ENCODE data around the gene CFAP97D2.

CFAP97D2 gene

DNA sequence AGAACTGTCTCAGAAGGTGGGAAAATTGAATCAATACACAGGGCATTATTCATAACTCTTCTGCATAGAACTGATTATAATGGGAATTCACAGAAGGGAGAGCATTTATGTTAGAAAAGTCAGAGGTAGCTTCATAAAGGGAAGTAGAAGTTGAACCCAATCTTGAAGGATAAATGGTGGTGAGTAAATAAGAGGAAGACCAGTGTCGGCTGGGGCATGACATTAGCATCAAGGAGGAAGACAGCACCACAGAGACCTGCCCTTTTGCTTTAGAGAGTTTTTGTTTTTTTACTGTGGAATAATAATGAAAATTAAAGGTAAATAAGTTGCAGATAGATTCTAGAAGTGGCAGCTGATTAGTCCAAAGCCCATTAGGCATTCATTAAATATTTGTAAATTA is 77.5 kb downstream of the CFAP97D2 start:
- TF ChIP-seq EP300 (IDR thresholded peaks at IDR 0.05; ENCODE audit: borderline replicate concordance) = no peak
- TF ChIP-seq TCF12 (IDR thresholded peaks at IDR 0.05; ENCODE audit: low read depth) = no peak
- TF ChIP-seq ZBTB7A (IDR thresholded peaks at IDR 0.05; ENCODE audit: low read depth) = no peak
- no peak for TF ChIP-seq RAD21 (IDR thresholded peaks at IDR 0.05; ENCODE audit: low read depth)

DNA sequence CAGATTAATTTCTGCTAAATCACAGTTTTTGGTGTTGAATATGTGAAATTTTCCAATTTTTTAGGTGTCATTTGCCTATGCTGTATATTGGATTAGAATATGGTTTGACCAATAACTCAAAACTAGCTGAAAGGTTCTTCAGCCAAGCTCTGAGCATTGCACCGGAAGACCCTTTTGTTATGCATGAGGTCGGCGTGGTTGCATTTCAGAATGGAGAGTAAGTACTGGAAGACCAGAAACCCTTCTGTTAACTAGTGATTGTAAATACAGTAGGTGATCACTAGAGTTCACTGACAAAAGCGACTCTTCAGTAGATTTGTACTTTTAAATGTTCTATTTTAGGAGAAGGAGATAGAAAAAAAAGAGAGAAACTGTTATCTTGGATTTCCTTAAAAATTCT is 78.0 kb downstream of the CFAP97D2 start:
- TF ChIP-seq CEBPB (IDR thresholded peaks at IDR 0.05) = no peak
- no peak for TF ChIP-seq FOXM1 (IDR thresholded peaks at IDR 0.05; ENCODE audit: borderline replicate concordance, low read depth)

DNA sequence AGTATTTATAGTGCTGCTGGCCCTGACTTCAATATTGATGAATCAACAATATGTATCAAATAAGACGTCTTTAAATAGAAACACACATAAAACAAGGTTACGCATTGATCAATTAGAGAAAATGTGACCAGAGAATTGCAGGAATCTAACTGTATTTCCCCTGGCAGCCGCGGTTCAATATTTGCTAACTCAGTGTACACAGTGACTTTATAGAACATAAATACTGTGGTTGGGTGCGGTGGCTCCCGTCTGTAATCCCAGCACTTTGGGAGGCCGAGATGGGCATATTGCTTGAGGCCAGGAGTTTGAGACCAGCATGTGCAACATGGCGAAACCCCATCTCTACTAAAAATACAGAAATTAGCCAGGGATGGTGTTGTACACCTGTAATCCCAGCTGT is 79.5 kb downstream of the CFAP97D2 start:
- no peak for TF ChIP-seq EGR1 (IDR thresholded peaks at IDR 0.05)

DNA sequence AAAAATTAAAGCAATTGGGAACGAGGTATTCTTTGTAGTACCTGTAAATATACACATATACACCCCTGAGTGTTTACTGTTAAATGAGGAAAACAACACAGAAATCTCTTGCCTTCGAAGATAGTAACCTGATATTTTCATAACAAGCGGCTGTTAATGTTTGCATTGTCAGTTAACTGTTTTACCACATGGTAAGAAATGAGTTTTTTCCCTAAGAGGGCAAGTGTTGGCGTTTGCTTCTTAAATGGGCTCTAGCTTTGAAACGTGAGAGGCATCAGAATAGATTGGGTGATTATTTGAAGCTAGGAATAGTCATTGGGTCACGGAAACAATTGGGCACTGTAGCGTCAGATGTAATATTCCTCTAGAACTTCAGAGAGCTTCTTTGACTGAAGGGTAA is 80.3 kb downstream of the CFAP97D2 start:
- TF ChIP-seq TAF1 (IDR thresholded peaks at IDR 0.05; ENCODE audit: low read depth) (no peak), YY1 (IDR thresholded peaks at IDR 0.05; ENCODE audit: low read depth) (no peak)

DNA sequence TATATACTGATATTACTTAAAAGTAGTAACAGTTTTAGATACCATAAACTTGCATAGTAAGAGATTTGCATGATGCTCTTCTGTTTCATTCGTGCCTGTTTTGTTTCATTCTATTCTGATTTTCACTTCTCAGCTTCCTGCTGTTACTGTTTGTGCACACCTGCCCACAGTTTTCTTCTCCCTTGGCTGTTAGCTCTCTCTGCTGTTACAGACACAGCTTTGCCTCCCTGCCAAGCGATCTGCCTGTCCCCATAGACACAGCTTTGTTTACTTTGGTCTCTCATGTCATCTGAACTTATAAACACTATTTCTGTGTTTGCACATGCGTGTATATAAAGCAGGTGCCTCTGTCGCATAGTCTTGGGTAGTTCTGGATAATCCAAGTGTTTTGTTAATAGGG is 80.9 kb downstream of the CFAP97D2 start:
- no peak for TF ChIP-seq CEBPB (IDR thresholded peaks at IDR 0.05)
- TF ChIP-seq TEAD4 (IDR thresholded peaks at IDR 0.05) = no peak
- TF ChIP-seq, protein P1, sequence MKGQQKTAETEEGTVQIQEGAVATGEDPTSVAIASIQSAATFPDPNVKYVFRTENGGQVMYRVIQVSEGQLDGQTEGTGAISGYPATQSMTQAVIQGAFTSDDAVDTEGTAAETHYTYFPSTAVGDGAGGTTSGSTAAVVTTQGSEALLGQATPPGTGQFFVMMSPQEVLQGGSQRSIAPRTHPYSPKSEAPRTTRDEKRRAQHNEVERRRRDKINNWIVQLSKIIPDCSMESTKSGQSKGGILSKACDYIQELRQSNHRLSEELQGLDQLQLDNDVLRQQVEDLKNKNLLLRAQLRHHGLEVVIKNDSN (IDR thresholded peaks at IDR 0.05) = no peak
- TF ChIP-seq TCF12 (IDR thresholded peaks at IDR 0.05; ENCODE audit: low read depth) = no peak
- TF ChIP-seq ZBTB7A (IDR thresholded peaks at IDR 0.05; ENCODE audit: low read depth) = no peak
- TF ChIP-seq FOXM1 (IDR thresholded peaks at IDR 0.05; ENCODE audit: borderline replicate concordance, low read depth) = no peak
- TF ChIP-seq CREB1 (IDR thresholded peaks at IDR 0.05; ENCODE audit: low read depth) = no peak
- TF ChIP-seq, protein P2, sequence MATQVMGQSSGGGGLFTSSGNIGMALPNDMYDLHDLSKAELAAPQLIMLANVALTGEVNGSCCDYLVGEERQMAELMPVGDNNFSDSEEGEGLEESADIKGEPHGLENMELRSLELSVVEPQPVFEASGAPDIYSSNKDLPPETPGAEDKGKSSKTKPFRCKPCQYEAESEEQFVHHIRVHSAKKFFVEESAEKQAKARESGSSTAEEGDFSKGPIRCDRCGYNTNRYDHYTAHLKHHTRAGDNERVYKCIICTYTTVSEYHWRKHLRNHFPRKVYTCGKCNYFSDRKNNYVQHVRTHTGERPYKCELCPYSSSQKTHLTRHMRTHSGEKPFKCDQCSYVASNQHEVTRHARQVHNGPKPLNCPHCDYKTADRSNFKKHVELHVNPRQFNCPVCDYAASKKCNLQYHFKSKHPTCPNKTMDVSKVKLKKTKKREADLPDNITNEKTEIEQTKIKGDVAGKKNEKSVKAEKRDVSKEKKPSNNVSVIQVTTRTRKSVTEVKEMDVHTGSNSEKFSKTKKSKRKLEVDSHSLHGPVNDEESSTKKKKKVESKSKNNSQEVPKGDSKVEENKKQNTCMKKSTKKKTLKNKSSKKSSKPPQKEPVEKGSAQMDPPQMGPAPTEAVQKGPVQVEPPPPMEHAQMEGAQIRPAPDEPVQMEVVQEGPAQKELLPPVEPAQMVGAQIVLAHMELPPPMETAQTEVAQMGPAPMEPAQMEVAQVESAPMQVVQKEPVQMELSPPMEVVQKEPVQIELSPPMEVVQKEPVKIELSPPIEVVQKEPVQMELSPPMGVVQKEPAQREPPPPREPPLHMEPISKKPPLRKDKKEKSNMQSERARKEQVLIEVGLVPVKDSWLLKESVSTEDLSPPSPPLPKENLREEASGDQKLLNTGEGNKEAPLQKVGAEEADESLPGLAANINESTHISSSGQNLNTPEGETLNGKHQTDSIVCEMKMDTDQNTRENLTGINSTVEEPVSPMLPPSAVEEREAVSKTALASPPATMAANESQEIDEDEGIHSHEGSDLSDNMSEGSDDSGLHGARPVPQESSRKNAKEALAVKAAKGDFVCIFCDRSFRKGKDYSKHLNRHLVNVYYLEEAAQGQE (IDR thresholded peaks at IDR 0.05; ENCODE audit: low read depth) = no peak
- no peak for TF ChIP-seq TAF1 (IDR thresholded peaks at IDR 0.05; ENCODE audit: low read depth)
- no peak for TF ChIP-seq RAD21 (IDR thresholded peaks at IDR 0.05; ENCODE audit: low read depth)
- TF ChIP-seq, protein P3, sequence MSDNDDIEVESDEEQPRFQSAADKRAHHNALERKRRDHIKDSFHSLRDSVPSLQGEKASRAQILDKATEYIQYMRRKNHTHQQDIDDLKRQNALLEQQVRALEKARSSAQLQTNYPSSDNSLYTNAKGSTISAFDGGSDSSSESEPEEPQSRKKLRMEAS (IDR thresholded peaks at IDR 0.05) = no peak
- no peak for TF ChIP-seq YY1 (IDR thresholded peaks at IDR 0.05; ENCODE audit: low read depth)
- TF ChIP-seq EGR1 (IDR thresholded peaks at IDR 0.05) = no peak
- TF ChIP-seq NFIC (IDR thresholded peaks at IDR 0.05) = no peak
- TF ChIP-seq EP300 (IDR thresholded peaks at IDR 0.05; ENCODE audit: borderline replicate concordance) = no peak

DNA sequence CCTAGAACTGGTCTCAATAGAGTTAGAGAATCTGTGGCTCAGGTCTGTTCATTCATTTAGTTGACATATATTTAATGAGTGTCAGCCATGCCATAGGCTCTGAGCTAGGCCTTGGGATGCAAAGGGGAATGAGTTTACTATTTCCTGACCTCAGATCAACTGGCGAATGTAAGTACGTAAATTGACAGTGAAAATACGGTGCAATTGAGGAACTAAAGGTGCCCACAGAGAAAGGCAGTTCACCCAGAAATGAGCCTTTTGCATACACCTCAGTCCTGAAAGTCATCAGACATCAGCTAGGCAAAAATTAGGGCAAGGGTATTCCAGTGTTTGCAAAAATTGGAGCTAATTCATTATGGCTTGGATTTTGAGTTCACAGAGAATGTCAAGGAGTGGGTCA is 81.8 kb downstream of the CFAP97D2 start:
- TF ChIP-seq, protein P3 (IDR thresholded peaks at IDR 0.05) = no peak
- TF ChIP-seq ZBTB7A (IDR thresholded peaks at IDR 0.05; ENCODE audit: low read depth) = no peak
- no peak for TF ChIP-seq TEAD4 (IDR thresholded peaks at IDR 0.05)
- no peak for TF ChIP-seq CEBPB (IDR thresholded peaks at IDR 0.05)

DNA sequence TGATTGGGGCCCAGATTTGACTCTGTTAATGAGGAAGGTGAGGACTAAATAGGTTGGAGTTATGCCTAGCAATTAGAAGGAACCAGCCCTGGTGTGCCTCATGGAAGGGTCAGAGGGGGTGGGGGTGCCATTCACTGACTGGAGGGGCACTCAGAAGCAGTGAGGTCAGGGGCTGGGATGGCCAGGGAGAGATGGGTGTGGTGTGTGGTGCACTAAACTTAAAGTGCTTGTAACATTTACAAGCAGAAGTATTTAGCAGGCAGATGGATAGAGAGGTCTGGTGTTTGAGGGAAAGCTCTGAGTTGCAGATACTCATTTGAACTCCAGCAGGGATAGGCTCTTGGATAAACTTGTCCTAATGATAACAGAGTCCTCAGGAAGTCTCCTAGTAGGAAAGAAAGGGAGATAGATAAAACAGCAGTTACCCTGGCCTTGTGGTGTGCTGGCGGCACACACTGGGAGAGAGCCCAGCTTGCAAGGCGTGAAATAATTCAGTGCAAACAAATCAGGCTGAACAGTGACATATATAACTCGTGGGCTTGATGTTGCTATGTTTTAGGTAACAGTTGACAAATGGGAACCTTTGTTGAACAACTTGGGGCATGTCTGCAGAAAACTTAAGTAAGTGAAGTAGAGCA is 82.4 kb downstream of the CFAP97D2 start:
- TF ChIP-seq TAF1 (IDR thresholded peaks at IDR 0.05; ENCODE audit: low read depth) (no peak), RAD21 (IDR thresholded peaks at IDR 0.05; ENCODE audit: low read depth) (no peak), ZBTB7A (IDR thresholded peaks at IDR 0.05; ENCODE audit: low read depth) (no peak), EP300 (IDR thresholded peaks at IDR 0.05; ENCODE audit: borderline replicate concordance) (no peak), EGR1 (IDR thresholded peaks at IDR 0.05) (no peak), CREB1 (IDR thresholded peaks at IDR 0.05; ENCODE audit: low read depth) (no peak), TEAD4 (IDR thresholded peaks at IDR 0.05) (no peak), YY1 (IDR thresholded peaks at IDR 0.05; ENCODE audit: low read depth) (no peak), TCF12 (IDR thresholded peaks at IDR 0.05; ENCODE audit: low read depth) (no peak), NFIC (IDR thresholded peaks at IDR 0.05) (no peak), CEBPB (IDR thresholded peaks at IDR 0.05) (no peak), FOXM1 (IDR thresholded peaks at IDR 0.05; ENCODE audit: borderline replicate concordance, low read depth) (no peak)
- TF ChIP-seq, protein P1 (IDR thresholded peaks at IDR 0.05) = no peak
- TF ChIP-seq, protein P2 (IDR thresholded peaks at IDR 0.05; ENCODE audit: low read depth) = no peak
- TF ChIP-seq, protein P3 (IDR thresholded peaks at IDR 0.05) = no peak

All from Ishikawa (cell line).